HG03342 (cell line): ENCODE data around the gene PLK4.
"Not testable (repeated sequence)": the region's sequence is repeated elsewhere in the genome, so short reads cannot be mapped to it uniquely, and the experiment has no call there.

Source experiments
- ATAC-seq: cut with Tn5 transposase; IDR thresholded peaks from one replicate; pipeline ENCODE4 v1.9.1; 2021; ENCODE audit warnings: mild to moderate bottlenecking, moderate library complexity; ENCODE audit not compliant: unreplicated experiment

Gene PLK4

DNA sequence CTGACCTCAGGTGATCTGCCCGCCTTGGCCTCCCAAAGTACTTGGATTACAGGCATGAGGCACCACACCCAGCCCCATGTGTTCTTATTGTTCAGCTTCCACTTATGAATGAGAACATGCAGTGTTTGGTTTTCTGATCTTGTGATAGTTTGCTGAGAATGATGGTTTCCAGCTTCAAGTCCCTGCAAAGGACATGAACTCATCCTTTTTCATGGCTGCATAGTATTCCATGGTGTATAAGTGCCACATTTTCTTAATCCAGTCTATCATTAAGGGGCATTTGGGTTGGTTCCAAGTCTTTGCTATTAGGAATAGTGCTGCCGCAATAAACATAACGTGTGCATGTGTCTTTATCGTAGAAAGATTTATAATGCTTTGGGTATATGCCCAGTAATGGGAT lies 19.0 kb downstream of the PLK4 start:
- not testable (repeated sequence) for ATAC-seq

- no peak for ATAC-seq
These were observed 24.3 kb downstream of the PLK4 start for GRCh38 chr4:127905029-127905428.

DNA sequence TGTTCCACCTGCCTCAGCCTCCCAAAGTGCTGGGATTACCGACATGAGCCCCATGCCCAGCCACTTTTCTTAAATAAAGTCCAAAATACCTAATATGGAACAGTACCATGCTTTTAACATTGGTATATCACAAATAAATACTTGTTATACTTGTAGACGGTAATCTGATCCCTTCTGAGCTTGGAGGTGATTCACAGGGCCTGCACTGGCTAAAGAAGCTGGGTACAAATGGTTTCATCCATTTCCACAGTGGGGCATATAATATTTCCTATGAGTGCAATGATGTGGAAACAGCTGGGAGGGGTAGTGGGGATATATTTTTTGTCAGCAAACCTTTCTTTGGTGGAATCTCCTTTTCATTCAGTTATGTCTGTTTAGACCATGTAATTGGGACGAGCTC lies 35.8 kb downstream of the PLK4 start:
- no peak for ATAC-seq

GRCh38 chr4:127917151-127917550 lies 36.5 kb downstream of the PLK4 start:
- ATAC-seq = no peak

DNA sequence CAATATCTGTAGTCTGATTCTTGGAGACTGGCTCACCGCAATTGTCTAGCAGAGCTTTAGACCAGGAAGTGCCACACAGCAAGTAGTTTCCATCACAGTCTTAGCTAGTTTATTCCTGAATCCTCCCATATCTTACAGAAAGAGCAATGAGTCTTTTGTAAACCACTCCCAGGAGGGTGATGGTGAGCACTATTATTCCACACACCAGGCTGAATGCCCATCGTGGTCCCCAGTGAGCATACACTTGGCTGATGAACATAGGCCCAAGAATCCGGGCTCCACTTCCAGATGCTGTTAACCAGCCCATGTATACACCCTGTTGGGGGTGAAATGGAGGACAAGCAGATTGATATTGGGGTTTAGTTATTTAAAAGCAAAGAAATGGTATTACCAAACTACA lies 39.8 kb downstream of the PLK4 start:
- no peak for ATAC-seq

GRCh38 chr4:127922226-127922625 lies 41.5 kb downstream of the PLK4 start:
- ATAC-seq = no peak

DNA sequence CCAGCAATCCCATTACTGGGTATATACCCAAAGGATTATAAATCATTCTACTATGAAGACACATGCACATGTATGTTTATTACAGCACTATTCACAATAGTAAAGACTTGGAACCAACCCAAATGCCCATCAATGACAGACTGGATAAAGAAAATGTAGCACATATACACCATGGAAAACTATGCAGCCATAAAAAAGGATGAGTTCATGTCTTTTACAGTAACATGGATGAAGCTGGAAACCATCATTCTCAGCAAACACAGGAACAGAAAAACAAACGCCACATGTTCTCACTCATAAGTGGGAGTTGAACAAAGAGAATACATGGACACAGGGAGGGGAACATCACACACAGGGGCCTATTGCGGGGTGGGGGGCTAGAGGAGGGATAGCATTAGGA lies 45.0 kb downstream of the PLK4 start:
- not testable (repeated sequence) for ATAC-seq

GRCh38 chr4:127930175-127930574 lies 49.5 kb downstream of the PLK4 start:
- ATAC-seq = no peak

DNA sequence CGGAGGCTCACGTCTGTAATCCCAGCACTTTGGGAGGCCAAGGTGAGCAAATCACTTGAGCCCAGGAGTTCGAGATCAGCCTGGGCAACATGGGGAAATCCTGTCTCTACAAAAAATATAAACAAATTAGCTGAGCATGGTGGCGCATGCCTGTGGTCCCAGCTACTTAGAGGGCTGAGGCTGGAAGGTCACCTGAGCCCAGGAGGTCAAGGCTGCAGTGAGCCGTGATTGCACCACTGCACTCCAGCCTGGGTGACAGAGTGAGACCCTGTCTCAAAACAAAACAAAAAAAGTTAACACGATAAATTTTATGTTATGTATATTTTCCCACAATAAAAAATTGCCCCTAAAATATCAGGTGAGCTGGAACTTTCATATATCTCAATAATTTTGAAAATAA lies 51.1 kb downstream of the PLK4 start:
- ATAC-seq = not testable (repeated sequence)

GRCh38 chr4:127936974-127937373 lies 56.3 kb downstream of the PLK4 start:
- no peak for ATAC-seq
